Liver (tissue), 3 donors: Measurements from ENCODE around the gene AKR1B1.

Experiments used
- SP1 ChIP-seq: IDR thresholded peaks from 2 replicates; pipeline ENCODE4 v1.6.1; 2018; ENCODE audit warnings: antibody characterized with exemption, mild to moderate bottlenecking
- TF ChIP-seq, protein P1 (sequence below): fragments of 150-350 bp; IDR thresholded peaks from 2 replicates; pipeline ENCODE4 v1.5.1; 2017; ENCODE audit warnings: improper control_type of control experiment, low read depth, low read length; ENCODE audit not compliant: missing input control
- donor health status: healthy.
- donor health status: healthy.

DNA sequence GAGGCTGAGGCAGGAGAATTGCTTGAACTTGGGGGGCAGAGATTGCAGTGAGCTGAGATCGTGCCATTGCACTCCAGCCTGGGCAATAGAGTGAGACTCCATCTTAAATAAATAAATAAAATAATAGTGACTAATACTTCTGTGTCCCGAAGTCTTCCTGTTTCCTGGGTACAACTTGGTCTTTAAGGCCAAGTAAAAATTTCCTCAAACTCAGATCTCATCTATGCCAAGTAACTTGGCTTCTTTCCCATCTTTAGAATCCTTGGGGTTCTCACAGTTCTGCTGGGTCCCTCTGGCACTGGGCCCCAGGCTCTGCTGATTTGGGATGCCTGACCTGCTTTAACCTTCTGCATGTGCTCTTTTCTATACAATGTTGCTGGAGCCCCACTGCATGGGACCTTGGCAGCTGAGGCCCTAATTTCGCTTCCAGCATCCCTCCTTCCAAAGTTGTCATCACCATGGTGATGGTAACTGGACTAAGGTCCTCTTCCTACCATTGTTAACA, 45.8 kb upstream of the AKR1B1 start:
- no peak for TF ChIP-seq SP1
- TF ChIP-seq, protein P1, sequence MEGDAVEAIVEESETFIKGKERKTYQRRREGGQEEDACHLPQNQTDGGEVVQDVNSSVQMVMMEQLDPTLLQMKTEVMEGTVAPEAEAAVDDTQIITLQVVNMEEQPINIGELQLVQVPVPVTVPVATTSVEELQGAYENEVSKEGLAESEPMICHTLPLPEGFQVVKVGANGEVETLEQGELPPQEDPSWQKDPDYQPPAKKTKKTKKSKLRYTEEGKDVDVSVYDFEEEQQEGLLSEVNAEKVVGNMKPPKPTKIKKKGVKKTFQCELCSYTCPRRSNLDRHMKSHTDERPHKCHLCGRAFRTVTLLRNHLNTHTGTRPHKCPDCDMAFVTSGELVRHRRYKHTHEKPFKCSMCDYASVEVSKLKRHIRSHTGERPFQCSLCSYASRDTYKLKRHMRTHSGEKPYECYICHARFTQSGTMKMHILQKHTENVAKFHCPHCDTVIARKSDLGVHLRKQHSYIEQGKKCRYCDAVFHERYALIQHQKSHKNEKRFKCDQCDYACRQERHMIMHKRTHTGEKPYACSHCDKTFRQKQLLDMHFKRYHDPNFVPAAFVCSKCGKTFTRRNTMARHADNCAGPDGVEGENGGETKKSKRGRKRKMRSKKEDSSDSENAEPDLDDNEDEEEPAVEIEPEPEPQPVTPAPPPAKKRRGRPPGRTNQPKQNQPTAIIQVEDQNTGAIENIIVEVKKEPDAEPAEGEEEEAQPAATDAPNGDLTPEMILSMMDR: no peak
